ENCODE results near the gene TH. TPM values are rescaled to one million over a fixed set of nuclear protein-coding genes. Genes with fewer than 3 reads are reported as not detected.

The TH gene
- polyA plus RNA-seq, 3 donors = not detected

- no peak overlapping the region for H3K4me3 Mint-ChIP-seq
- Histone ChIP-seq H3K9ac (ENCODE audit: insufficient read depth, low read length, poor library complexity, severe bottlenecking) (no peak overlapping the region), H3K27ac (ENCODE audit: low read depth in 1 of 2, low read length in 2 of 2) (no peak overlapping the region), H3K36me3 (replicated peaks in 1 of 2; ENCODE audit: control insufficient read depth in 1 of 2, insufficient read depth in 2 of 2, low read length in 2 of 2) (no peaks in the 10 kb centered on the region), H2AFZ (ENCODE audit: insufficient read depth, low read depth, low read length, poor library complexity, severe bottlenecking) (no peak overlapping the region), H4K20me1 (ENCODE audit: insufficient read depth, low read length) (no peaks in the 10 kb centered on the region), H3K4me1 (ENCODE audit: control insufficient read depth in 1 of 2, insufficient read depth in 2 of 2, low read length in 2 of 2) (no peaks in the 10 kb centered on the region), H3K9me3 (replicated peaks in 1 of 2; ENCODE audit: control insufficient read depth in 1 of 2, insufficient read depth in 1 of 2, low read length in 2 of 2) (no peaks in the 10 kb centered on the region), H3K4me3 (replicated peaks in 1 of 3; ENCODE audit: low read depth in 2 of 3, low read length in 3 of 3) (no peak overlapping the region), H3K4me2 (replicated peaks; ENCODE audit: extremely low read depth, low read length, poor library complexity, severe bottlenecking) (no peak overlapping the region), H3K27me3 (ENCODE audit: control insufficient read depth in 2 of 2, insufficient read depth in 2 of 2, low read length in 2 of 2) (no peaks in the 10 kb centered on the region), H3K79me2 (ENCODE audit: insufficient read depth, low read length) (no peaks in the 10 kb centered on the region)
- intact Hi-C loops (cut with micrococcal nuclease) = no loop called here
- H3K9me3 Mint-ChIP-seq = peaks cover 0 to 3% (median 0%) of the 10 kb centered on the region in 7 donors
- H3K27me3 Mint-ChIP-seq (ENCODE audit: low read depth in 3 of 3) = peaks cover under 1 to 6% (median 3%) of the 10 kb centered on the region in 3 donors
- H3K27ac Mint-ChIP-seq = no peak overlapping the region
- TF ChIP-seq CTCF (IDR thresholded peaks at IDR 0.05) = no peak
- DNase-seq = no peak
- no peaks in the 10 kb centered on the region for H3K36me3 Mint-ChIP-seq
- no peaks in the 10 kb centered on the region for H3K4me1 Mint-ChIP-seq
- WGBS (ENCODE audit: insufficient coverage) = 92% methylated on average over 12 of the region's 18 CpGs
These were observed 5.5 kb upstream of the TH start for GRCh38 chr11:2177076-2177475.

GRCh38 chr11:2176389-2176900 is 4.8 kb upstream of the TH start:
- Mint-ChIP-seq H3K4me3 (no peak overlapping the region), H3K9me3 (peaks cover 0 to 3% (median 0%) of the 10 kb centered on the region in 7 donors), H3K4me1 (no peaks in the 10 kb centered on the region), H3K36me3 (no peaks in the 10 kb centered on the region), H3K27ac (no peak overlapping the region), H3K27me3 (ENCODE audit: low read depth in 3 of 3) (peaks cover 3 to 6% (median 5%) of the 10 kb centered on the region in 3 donors)
- H3K4me1 ChIP-seq (ENCODE audit: control insufficient read depth in 1 of 2, insufficient read depth in 2 of 2, low read length in 2 of 2) = no peaks in the 10 kb centered on the region
- H3K27me3 ChIP-seq (ENCODE audit: control insufficient read depth in 2 of 2, insufficient read depth in 2 of 2, low read length in 2 of 2) = no peaks in the 10 kb centered on the region
- H3K9me3 ChIP-seq (replicated peaks in 1 of 2; ENCODE audit: control insufficient read depth in 1 of 2, insufficient read depth in 1 of 2, low read length in 2 of 2) = no peaks in the 10 kb centered on the region
- no peaks in the 10 kb centered on the region for H4K20me1 ChIP-seq (ENCODE audit: insufficient read depth, low read length)
- intact Hi-C loops (cut with micrococcal nuclease) = no loop called here
- no peak overlapping the region for H3K9ac ChIP-seq (ENCODE audit: insufficient read depth, low read length, poor library complexity, severe bottlenecking)
- H3K79me2 ChIP-seq (ENCODE audit: insufficient read depth, low read length) = no peaks in the 10 kb centered on the region
- H2AFZ ChIP-seq (ENCODE audit: insufficient read depth, low read depth, low read length, poor library complexity, severe bottlenecking) = no peak overlapping the region
- no peak for TF ChIP-seq CTCF (IDR thresholded peaks at IDR 0.05)
- no peak overlapping the region for H3K4me3 ChIP-seq (replicated peaks in 1 of 3; ENCODE audit: low read depth in 2 of 3, low read length in 3 of 3)
- H3K27ac ChIP-seq (ENCODE audit: low read depth in 1 of 2, low read length in 2 of 2) = no peak overlapping the region
- H3K36me3 ChIP-seq (replicated peaks in 1 of 2; ENCODE audit: control insufficient read depth in 1 of 2, insufficient read depth in 2 of 2, low read length in 2 of 2) = no peaks in the 10 kb centered on the region
- 93% methylated on average over 11 of the region's 14 CpGs for WGBS (ENCODE audit: insufficient coverage)
- no peak for DNase-seq
- H3K4me2 ChIP-seq (replicated peaks; ENCODE audit: extremely low read depth, low read length, poor library complexity, severe bottlenecking) = no peak overlapping the region
